DND-41 (cell line): ENCODE results near the gene MACROD1.

Experiments used
- ATAC-seq: fragments of 200-7000 bp; cut with Tn5 transposase; 3 replicates; pipeline ENCODE4 v1.9.1; 2021; ENCODE audit warnings: low read depth; ENCODE audit not compliant: insufficient read depth
- DNase-seq: peaks from one replicate; pipeline ENCODE4 v3.0.0-alpha.2; 2020
- H2AFZ ChIP-seq: 2 replicates; pipeline ENCODE4 v1.6.0; 2012; ENCODE audit warnings: low read depth, low read length
- H3K27ac ChIP-seq: 2 replicates; pipeline ENCODE4 v1.5.1; 2012; ENCODE audit warnings: low read length, inconsistent platforms
- H3K27me3 ChIP-seq: fragments of 200-600 bp; sonication (generic); 2 replicates; pipeline ENCODE4 v1.6.0; 2012; ENCODE audit warnings: low read length, mild to moderate bottlenecking, inconsistent platforms; ENCODE audit not compliant: insufficient read depth, poor library complexity
- H3K36me3 ChIP-seq: 2 replicates; pipeline ENCODE4 v1.5.1; 2012; ENCODE audit warnings: low read length, inconsistent platforms; ENCODE audit not compliant: insufficient read depth
- H3K4me1 ChIP-seq: 2 replicates; pipeline ENCODE4 v1.5.1; 2012; ENCODE audit warnings: mild to moderate bottlenecking, low read length; ENCODE audit not compliant: insufficient read depth
- H3K4me2 ChIP-seq: 2 replicates; pipeline ENCODE4 v1.6.0; 2012; ENCODE audit warnings: mild to moderate bottlenecking, moderate library complexity, low read length, inconsistent platforms; ENCODE audit not compliant: insufficient read depth
- H3K4me3 ChIP-seq, 2 experiments: fragments of 200-600 bp in 1 of 2; shearing (Covaris generic) in 1 of 2; 2 replicates each; pipeline ENCODE4 v1.5.1; 2012 to 2016; ENCODE audit warnings: inconsistent platforms in 2 of 2, low read length in 2 of 2, mild to moderate bottlenecking in 2 of 2, low read depth in 1 of 2, moderate library complexity in 1 of 2
- H3K79me2 ChIP-seq: 2 replicates; pipeline ENCODE4 v1.6.0; 2012; ENCODE audit warnings: low read length, inconsistent platforms; ENCODE audit not compliant: insufficient read depth
- H3K9ac ChIP-seq: 2 replicates; pipeline ENCODE4 v1.6.0; 2012; ENCODE audit warnings: low read depth, mild to moderate bottlenecking, inconsistent platforms, low read length, moderate library complexity
- H3K9me3 ChIP-seq: 2 replicates; pipeline ENCODE4 v1.5.1; 2012; ENCODE audit warnings: low read length, moderate library complexity, mild to moderate bottlenecking, inconsistent platforms; ENCODE audit not compliant: insufficient read depth, severe bottlenecking
- H4K20me1 ChIP-seq: 2 replicates; pipeline ENCODE4 v1.6.0; 2012; ENCODE audit warnings: low read length; ENCODE audit not compliant: insufficient read depth
- EZH2 ChIP-seq: IDR thresholded peaks from 3 replicates; pipeline ENCODE4 v1.6.1; 2012; ENCODE audit warnings: borderline replicate concordance, low read depth, mild to moderate bottlenecking, moderate library complexity, low read length, inconsistent platforms; ENCODE audit not compliant: severe bottlenecking
- TF ChIP-seq, protein P1 (sequence below): IDR thresholded peaks from 2 replicates; pipeline ENCODE4 v1.5.1; 2012; ENCODE audit warnings: borderline replicate concordance, low read length, moderate library complexity, mild to moderate bottlenecking; ENCODE audit not compliant: poor library complexity, severe bottlenecking; ENCODE audit errors: extremely low read depth

MACROD1 gene

DNA sequence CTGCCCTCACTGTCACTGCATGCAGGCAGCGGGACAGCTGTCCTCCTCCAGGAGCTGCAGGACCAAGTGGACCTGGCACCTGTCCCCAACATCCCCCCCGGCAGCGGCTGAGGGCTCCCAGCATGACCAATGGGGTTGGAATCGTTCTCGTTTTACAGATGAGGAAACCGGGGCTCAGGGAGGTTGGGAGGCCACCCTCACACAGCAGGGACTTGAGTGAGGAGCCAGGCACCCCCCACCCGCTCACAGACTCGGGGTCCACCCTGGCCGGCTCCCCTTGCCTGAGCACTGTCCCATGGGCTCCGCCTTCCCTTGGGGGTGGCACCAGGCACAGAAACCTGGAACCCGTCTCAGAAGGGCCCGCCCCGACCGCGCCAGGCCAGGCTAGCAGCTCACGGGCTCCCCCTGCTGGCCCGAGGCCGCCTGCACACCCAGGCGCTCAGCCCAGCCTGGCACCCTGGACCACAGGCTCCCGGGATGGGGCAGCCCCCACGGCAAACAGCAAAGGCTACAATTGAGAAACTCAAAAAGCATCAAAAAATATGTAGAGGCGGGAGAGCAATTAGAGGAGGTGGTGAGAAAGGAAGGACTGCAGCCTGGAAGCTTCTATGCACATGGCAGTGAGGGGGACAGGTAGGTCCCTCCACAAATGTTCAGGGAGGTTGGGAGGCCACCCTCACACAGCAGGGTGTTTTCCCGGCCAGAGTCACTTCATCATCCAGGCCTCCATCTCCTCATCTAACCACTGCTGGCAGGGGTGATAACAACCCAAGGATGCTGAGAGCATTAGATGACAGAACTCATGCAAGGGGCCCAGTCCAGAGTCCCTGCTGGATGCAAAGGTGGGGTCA lies 12.8 kb downstream of the MACROD1 start:
- Histone ChIP-seq H2AFZ (peak overlapping the region; percentile 38), H3K79me2 (no peaks in the 10 kb centered on the region), H3K4me1 (peaks cover 8% of the 10 kb centered on the region), H3K4me2 (peak overlapping the region; percentile 58), H3K36me3 (peaks cover 9% of the 10 kb centered on the region; the same call in 1 of the 2 replicates), H3K4me3 (peak overlapping the region in 1 of 2 experiments; percentile 8; a peak in 1 of 4 replicates), H3K27me3 (no peaks in the 10 kb centered on the region), H3K27ac (no peak overlapping the region), H3K9ac (peak overlapping the region; percentile 6; the same call in 1 of the 2 replicates), H4K20me1 (peaks cover 40% of the 10 kb centered on the region), H3K9me3 (no peaks in the 10 kb centered on the region)
- TF ChIP-seq, protein P1, sequence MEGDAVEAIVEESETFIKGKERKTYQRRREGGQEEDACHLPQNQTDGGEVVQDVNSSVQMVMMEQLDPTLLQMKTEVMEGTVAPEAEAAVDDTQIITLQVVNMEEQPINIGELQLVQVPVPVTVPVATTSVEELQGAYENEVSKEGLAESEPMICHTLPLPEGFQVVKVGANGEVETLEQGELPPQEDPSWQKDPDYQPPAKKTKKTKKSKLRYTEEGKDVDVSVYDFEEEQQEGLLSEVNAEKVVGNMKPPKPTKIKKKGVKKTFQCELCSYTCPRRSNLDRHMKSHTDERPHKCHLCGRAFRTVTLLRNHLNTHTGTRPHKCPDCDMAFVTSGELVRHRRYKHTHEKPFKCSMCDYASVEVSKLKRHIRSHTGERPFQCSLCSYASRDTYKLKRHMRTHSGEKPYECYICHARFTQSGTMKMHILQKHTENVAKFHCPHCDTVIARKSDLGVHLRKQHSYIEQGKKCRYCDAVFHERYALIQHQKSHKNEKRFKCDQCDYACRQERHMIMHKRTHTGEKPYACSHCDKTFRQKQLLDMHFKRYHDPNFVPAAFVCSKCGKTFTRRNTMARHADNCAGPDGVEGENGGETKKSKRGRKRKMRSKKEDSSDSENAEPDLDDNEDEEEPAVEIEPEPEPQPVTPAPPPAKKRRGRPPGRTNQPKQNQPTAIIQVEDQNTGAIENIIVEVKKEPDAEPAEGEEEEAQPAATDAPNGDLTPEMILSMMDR: peak; percentile 98
- no peak for TF ChIP-seq EZH2
- ATAC-seq (peak; percentile 97), DNase-seq (peak; percentile 75)

DNA sequence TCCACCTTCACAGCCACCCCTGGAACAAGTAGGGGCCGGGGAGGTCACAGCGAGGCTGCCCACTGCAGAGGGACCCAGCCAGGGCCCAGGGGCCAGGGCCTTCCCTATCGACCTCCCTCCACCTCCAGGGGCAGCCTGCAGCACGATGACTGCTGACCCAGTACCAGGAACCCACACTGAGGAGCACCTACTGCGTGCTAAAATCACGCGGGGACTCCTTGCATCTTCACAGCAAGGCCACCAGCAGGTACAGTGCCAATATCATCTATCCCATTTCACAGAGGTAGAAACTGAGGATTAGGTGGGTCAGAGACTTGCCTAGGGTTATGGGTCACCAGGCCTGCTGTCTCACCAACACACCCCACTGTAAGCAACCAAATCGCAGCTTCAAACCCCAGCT lies 14.6 kb downstream of the MACROD1 start:
- ATAC-seq: no peak
- H3K27ac ChIP-seq: no peak overlapping the region
- H2AFZ ChIP-seq: no peak overlapping the region
- H3K36me3 ChIP-seq: peaks cover 9% of the 10 kb centered on the region; the same call in 1 of the 2 replicates
- H3K4me1 ChIP-seq: peaks cover 8% of the 10 kb centered on the region
- peaks cover 33% of the 10 kb centered on the region for H4K20me1 ChIP-seq
- no peaks in the 10 kb centered on the region for H3K9me3 ChIP-seq
- no peak overlapping the region for H3K4me3 ChIP-seq
- no peak for DNase-seq
- peaks cover 4% of the 10 kb centered on the region; the same call in 1 of the 2 replicates for H3K79me2 ChIP-seq
- TF ChIP-seq, protein P1: no peak
- TF ChIP-seq EZH2: no peak
- no peaks in the 10 kb centered on the region for H3K27me3 ChIP-seq
- no peak overlapping the region for H3K4me2 ChIP-seq
- no peak overlapping the region for H3K9ac ChIP-seq

DNA sequence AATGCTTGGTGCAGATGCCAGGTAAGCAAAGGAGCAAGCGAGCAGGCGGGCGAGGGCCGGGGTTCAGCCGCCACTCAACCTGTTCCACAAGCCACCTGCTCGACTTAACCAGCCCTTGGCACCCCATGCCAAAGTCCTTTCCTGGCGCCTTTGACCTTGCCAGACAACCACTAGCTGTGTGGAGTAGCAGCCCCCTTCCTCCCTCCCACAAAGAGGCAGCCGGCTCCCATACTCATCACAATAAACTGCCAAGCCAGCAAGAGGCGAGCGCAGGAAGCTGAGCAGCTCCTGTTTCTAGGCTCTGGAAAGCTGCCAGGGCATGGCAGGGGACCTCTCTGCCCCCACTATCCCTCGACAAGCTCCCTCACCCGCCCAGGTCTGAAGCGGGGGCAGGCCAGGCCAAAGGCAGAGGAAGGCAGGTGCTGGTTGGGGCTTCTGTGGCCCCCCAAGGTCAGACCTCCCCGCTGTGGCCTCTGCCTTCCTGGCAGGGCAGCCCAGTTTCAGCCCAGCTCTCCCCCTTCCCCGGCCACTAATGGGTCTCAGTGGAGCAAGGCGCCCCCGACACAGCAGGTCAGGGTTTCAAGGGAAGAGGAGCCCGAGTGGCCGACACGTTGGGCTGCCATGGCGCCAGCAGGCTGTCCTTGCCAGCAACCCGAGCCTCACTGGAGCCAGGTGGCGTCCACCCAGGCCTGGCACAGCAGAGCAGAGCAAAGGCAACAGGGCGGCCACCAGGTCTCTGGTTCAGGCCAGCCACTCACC lies 15.3 kb downstream of the MACROD1 start:
- TF ChIP-seq EZH2: no peak
- TF ChIP-seq, protein P1: no peak
- no peak overlapping the region for H3K27ac ChIP-seq
- H3K27me3 ChIP-seq: no peaks in the 10 kb centered on the region
- DNase-seq: no peak
- no peak overlapping the region for H2AFZ ChIP-seq
- peaks cover 5% of the 10 kb centered on the region; the same call in 1 of the 2 replicates for H3K79me2 ChIP-seq
- H3K4me3 ChIP-seq: no peak overlapping the region
- H4K20me1 ChIP-seq: peaks cover 35% of the 10 kb centered on the region
- H3K9ac ChIP-seq: no peak overlapping the region
- H3K9me3 ChIP-seq: no peaks in the 10 kb centered on the region
- peaks cover 8% of the 10 kb centered on the region for H3K4me1 ChIP-seq
- H3K36me3 ChIP-seq: peaks cover 9% of the 10 kb centered on the region; the same call in 1 of the 2 replicates
- no peak overlapping the region for H3K4me2 ChIP-seq
- ATAC-seq: no peak
